Neural cell (in vitro differentiated cells): ENCODE results near the gene GLB1L3. TPM values are rescaled to one million over a fixed set of nuclear protein-coding genes. Genes with fewer than 3 reads are reported as not detected.

Experiments
- H2AFZ ChIP-seq: fragments of 200-600, 300-800 bp; sonication (generic), shearing (Covaris generic); 2 replicates; pipeline ENCODE4 v1.6.0; 2014; ENCODE audit warnings: low read depth, mild to moderate bottlenecking, antibody characterized with exemption, low read length, moderate library complexity
- H3F3A ChIP-seq: fragments of 200-600 bp; shearing (Covaris generic); 2 replicates; pipeline ENCODE4 v1.6.1; 2016; ENCODE audit warnings: mild to moderate bottlenecking, moderate library complexity, mixed read lengths, antibody characterized with exemption, low read length; ENCODE audit not compliant: insufficient read depth, poor library complexity, severe bottlenecking
- H3K27ac ChIP-seq: fragments of 200-600, 300-800 bp; sonication (generic), shearing (Covaris generic); 2 replicates; pipeline ENCODE4 v1.5.1; 2014; ENCODE audit warnings: mild to moderate bottlenecking, low read length, moderate library complexity
- H3K27me3 ChIP-seq: fragments of 300-800, 200-600 bp; sonication (generic), shearing (Covaris generic); 2 replicates; pipeline ENCODE4 v1.6.0; 2014; ENCODE audit warnings: mild to moderate bottlenecking, low read depth, low read length, moderate library complexity; ENCODE audit not compliant: insufficient read depth
- H3K36me3 ChIP-seq: fragments of 300-800, 200-600 bp; sonication (generic), shearing (Covaris generic); 2 replicates; pipeline ENCODE4 v1.5.1; 2014; ENCODE audit warnings: mild to moderate bottlenecking, antibody characterized with exemption, low read length, moderate library complexity; ENCODE audit not compliant: insufficient read depth
- H3K4me2 ChIP-seq: fragments of 300-800, 200-600 bp; sonication (generic), shearing (Covaris generic); 2 replicates; pipeline ENCODE4 v1.6.0; 2014; ENCODE audit warnings: mild to moderate bottlenecking, low read length
- H3K4me3 ChIP-seq: fragments of 300-800, 200-600 bp; sonication (generic), shearing (Covaris generic); 2 replicates; pipeline ENCODE4 v1.5.1; 2014; ENCODE audit warnings: mild to moderate bottlenecking, low read length, moderate library complexity
- H3K79me2 ChIP-seq: fragments of 200-600 bp; shearing (Covaris generic); replicated peaks from 2 replicates; pipeline ENCODE4 v1.6.0; 2014; ENCODE audit warnings: mild to moderate bottlenecking, low read length, moderate library complexity; ENCODE audit not compliant: insufficient read depth
- H3K9ac ChIP-seq: fragments of 300-800, 200-600 bp; sonication (generic), shearing (Covaris generic); 2 replicates; pipeline ENCODE4 v1.6.1; 2016; ENCODE audit warnings: mild to moderate bottlenecking, low read length, mixed read lengths
- H3K9me2 ChIP-seq: fragments of 200-600 bp; shearing (Covaris generic); 2 replicates; pipeline ENCODE4 v1.6.1; 2016; ENCODE audit warnings: mild to moderate bottlenecking, low read length, mixed read lengths; ENCODE audit not compliant: insufficient read depth
- H3K9me3 ChIP-seq: fragments of 200-600, 300-800 bp; sonication (generic), shearing (Covaris generic); 2 replicates; pipeline ENCODE4 v1.6.1; 2016; ENCODE audit warnings: mild to moderate bottlenecking, mixed run types, low read length, moderate library complexity, mixed read lengths
- H4K20me1 ChIP-seq: fragments of 200-600 bp; shearing (Covaris generic); 2 replicates; pipeline ENCODE4 v1.6.1; 2016; ENCODE audit warnings: mild to moderate bottlenecking, mixed run types; ENCODE audit not compliant: insufficient read depth
- CTCF ChIP-seq: fragments of 450-650 bp; IDR thresholded peaks from 2 replicates; pipeline ENCODE4 v1.5.1; 2014; ENCODE audit warnings: antibody characterized with exemption, mild to moderate bottlenecking, moderate library complexity; ENCODE audit not compliant: poor library complexity, severe bottlenecking
- EP300 ChIP-seq: fragments of 450-650 bp; conservative IDR thresholded peaks from 2 replicates; pipeline ENCODE4 v1.6.1; 2014; ENCODE audit warnings: antibody characterized with exemption, mild to moderate bottlenecking, moderate library complexity; ENCODE audit not compliant: poor library complexity, severe bottlenecking
- EZH2 ChIP-seq: fragments of 200-600, 300-800 bp; shearing (Covaris generic), sonication (generic); IDR thresholded peaks from 2 replicates; pipeline ENCODE4 v1.6.1; 2014; ENCODE audit warnings: antibody characterized with exemption, low read length, borderline replicate concordance, mild to moderate bottlenecking; ENCODE audit not compliant: insufficient read depth, poor library complexity, severe bottlenecking
- MXI1 ChIP-seq: fragments of 450-650 bp; conservative IDR thresholded peaks from 2 replicates; pipeline ENCODE4 v1.6.1; 2014; ENCODE audit warnings: antibody characterized with exemption, mild to moderate bottlenecking; ENCODE audit not compliant: poor library complexity, severe bottlenecking
- POLR2AphosphoS5 ChIP-seq: IDR thresholded peaks from 2 replicates; pipeline ENCODE4 v1.6.1; 2012
- RAD21 ChIP-seq: fragments of 450-650 bp; conservative IDR thresholded peaks from 2 replicates; pipeline ENCODE4 v1.6.1; 2014; ENCODE audit warnings: antibody characterized with exemption, mild to moderate bottlenecking, moderate library complexity
- REST ChIP-seq: IDR thresholded peaks from 2 replicates; pipeline ENCODE4 v1.6.1; 2012; ENCODE audit warnings: borderline replicate concordance
- SMC3 ChIP-seq: fragments of 450-650 bp; conservative IDR thresholded peaks from 2 replicates; pipeline ENCODE4 v1.6.1; 2014; ENCODE audit warnings: antibody characterized with exemption, mild to moderate bottlenecking, moderate library complexity; ENCODE audit not compliant: poor library complexity
- TAF1 ChIP-seq: IDR thresholded peaks from 2 replicates; pipeline ENCODE4 v1.6.1; 2012; ENCODE audit warnings: low read depth
- polyA plus RNA-seq: library from polyadenylated mRNA; depleted of rRNA; stranded (reverse); fragments of >200 nt; gene quantifications from 2 replicates; pipeline ENCODE4 v1.2.3, GENCODE V29; 2014

Gene GLB1L3
- polyA plus RNA-seq, 1 donor from 2014 or later, result 0.19 TPM

GRCh38 chr11:134235399-134235798, 40.8 kb upstream of the GLB1L3 start:
- H3F3A ChIP-seq, result no peaks in the 10 kb centered on the region
- no peak overlapping the region for H3K9ac ChIP-seq
- H3K4me3 ChIP-seq, result no peak overlapping the region
- no peak overlapping the region for H2AFZ ChIP-seq
- no peaks in the 10 kb centered on the region for H3K9me3 ChIP-seq
- TF ChIP-seq SMC3, result no peak
- TF ChIP-seq POLR2AphosphoS5, result no peak
- no peak for TF ChIP-seq REST
- no peak overlapping the region for H3K27ac ChIP-seq
- no peak overlapping the region for H3K4me2 ChIP-seq
- H3K9me2 ChIP-seq, result no peaks in the 10 kb centered on the region
- H3K79me2 ChIP-seq, result no peaks in the 10 kb centered on the region
- H3K27me3 ChIP-seq, result no peaks in the 10 kb centered on the region
- H4K20me1 ChIP-seq, result peaks cover 4% of the 10 kb centered on the region
- peaks cover 6% of the 10 kb centered on the region for H3K36me3 ChIP-seq

GRCh38 chr11:134236834-134237556, 39.2 kb upstream of the GLB1L3 start:
- no peaks in the 10 kb centered on the region for H4K20me1 ChIP-seq

More at GRCh38 chr11:134236834-134237556, 39.2 kb upstream of the GLB1L3 start:
- no peaks in the 10 kb centered on the region for H3K27me3 ChIP-seq
- H3K27ac ChIP-seq, result no peak overlapping the region
- no peaks in the 10 kb centered on the region for H3K9me3 ChIP-seq
- no peak overlapping the region for H2AFZ ChIP-seq
- H3K9me2 ChIP-seq, result no peaks in the 10 kb centered on the region
- H3F3A ChIP-seq, result no peaks in the 10 kb centered on the region
- no peak overlapping the region for H3K4me3 ChIP-seq
- H3K79me2 ChIP-seq, result no peaks in the 10 kb centered on the region
- no peak for TF ChIP-seq RAD21
- TF ChIP-seq SMC3, result no peak
- no peak for TF ChIP-seq EZH2
- TF ChIP-seq EP300, result no peak
- no peak for TF ChIP-seq POLR2AphosphoS5
- no peak for TF ChIP-seq MXI1
- no peak for TF ChIP-seq REST
- TF ChIP-seq TAF1, result no peak
- TF ChIP-seq CTCF, result no peak
- H3K36me3 ChIP-seq, result peaks cover 6% of the 10 kb centered on the region
- H3K9ac ChIP-seq, result no peak overlapping the region
- H3K4me2 ChIP-seq, result no peak overlapping the region
